Measurements from ENCODE around the gene P2RY8.
"Not testable (repeated sequence)": the region's sequence is repeated elsewhere in the genome, so short reads cannot be mapped to it uniquely, and the experiment has no call there.

P2RY8 gene

GRCh38 chrX:1537031-1537715, at the start of gene P2RY8:
Gene P2RY8 (minus strand): TSS chrX:1537185. CDS start chrX:1466558, 70,627 bp downstream.
- no peak for DNase-seq (ENCODE audit: low read depth)

- no peak for DNase-seq (ENCODE audit: low read depth)
These were observed 47.4 kb upstream of the P2RY8 start for GRCh38 chrX:1584237-1585011.

GRCh38 chrX:1582686-1583437, 45.9 kb upstream of the P2RY8 start:
- DNase-seq (ENCODE audit: low read depth): no peak

DNA sequence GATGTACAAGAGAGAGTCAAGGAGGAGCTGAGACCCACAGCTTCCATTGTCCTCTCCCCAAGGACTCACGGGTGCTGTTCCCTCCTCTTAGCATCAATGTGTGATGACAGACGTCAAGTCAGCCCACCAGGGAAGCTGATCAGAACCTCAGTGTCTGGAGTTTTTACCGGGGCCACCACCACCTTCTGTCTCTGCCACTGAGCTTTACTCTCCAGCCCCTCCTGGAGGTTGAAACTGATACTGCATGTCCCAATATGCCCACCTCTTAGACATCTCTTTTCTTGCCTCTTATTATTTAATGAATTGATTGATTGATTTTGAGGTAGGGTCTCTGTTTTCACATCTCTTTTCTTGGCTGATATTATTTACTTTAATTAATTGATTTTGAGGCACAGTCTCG, 44.1 kb upstream of the P2RY8 start:
- no peak for DNase-seq (ENCODE audit: low read depth)

- no peak for DNase-seq (ENCODE audit: low read depth)
These were observed 41.7 kb upstream of the P2RY8 start for GRCh38 chrX:1578511-1579173.

DNA sequence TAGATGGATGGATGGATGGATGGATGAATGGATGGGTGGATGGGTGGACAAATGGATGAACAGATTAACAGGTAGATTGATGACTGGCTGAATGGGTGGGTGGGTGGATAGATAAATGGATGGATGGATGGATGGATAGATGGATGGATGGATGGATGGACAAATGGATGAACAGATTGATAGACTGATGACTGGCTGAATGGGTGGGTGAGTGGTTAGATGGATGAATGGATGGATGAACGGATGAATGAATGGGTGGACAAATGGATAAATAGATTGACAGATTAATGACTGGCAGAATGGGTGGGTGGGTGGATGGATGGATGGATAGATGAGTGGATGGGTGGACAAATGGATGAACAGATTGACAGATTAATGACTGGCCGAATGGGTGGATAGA, 40.9 kb upstream of the P2RY8 start:
- no peak for DNase-seq (ENCODE audit: low read depth)

GRCh38 chrX:1576201-1576992, 39.4 kb upstream of the P2RY8 start:
- no peak for DNase-seq (ENCODE audit: low read depth)

DNA sequence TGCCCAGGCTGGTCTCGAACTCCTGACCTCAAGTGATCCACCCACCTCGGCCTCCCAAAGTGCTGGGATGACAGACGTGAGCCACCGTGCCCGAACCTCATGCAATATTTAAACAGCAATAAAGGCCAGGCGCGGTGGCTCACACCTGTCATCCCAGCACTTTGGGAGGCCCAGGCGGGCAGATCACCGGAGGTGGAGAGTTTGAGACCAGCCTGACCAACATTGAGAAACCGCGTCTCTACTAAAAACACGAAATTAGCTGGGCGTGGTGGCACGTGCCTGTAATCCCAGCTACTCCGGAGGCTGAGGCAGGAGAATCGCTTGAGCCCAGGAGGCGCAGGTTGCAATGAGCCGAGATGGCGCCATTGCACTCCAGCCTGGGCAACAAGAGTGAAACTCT, 37.2 kb upstream of the P2RY8 start:
- DNase-seq (ENCODE audit: low read depth): not testable (repeated sequence)

DNA sequence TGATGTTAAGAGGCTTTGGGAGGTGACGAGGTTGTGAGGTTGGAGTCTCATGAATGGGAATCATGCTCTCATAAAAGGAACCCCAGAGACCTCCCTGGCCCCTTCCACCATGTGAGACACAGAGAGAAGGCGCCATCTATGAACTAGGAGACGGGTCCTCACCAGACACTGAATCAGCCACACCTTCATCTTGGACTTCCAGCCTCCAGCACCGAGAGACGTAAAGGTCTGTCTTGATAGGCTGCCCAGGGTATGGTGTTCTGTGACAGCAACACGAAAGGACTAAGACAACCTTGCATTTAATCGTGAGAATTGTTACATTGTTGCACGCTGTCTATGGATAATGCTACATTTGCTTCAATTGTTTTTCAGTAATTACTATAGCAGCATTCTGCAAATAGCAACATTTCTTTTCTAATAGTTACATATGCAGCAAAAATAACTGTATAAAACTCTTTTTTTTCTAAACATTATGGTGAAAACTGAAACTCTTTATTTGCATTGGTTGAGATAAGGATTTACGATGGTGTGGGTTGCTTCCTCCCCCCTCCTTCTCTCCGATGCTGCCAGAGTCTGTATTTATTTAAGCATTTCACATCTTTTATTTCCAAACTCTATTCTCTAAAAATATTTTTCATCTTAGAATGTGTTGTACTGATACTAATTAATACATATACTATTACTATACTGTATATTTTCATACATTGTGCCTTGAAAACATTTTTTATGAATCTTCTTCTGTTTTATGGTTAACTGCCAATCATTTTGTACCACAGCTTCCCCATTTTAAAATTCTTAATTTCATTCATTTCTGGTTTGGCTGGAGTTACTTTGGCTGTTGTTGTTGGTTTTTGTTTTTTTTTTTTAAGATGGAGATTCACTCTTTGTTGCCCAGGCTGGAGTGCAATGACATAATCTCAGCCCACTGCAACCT, 28.0 kb upstream of the P2RY8 start:
- DNase-seq (ENCODE audit: low read depth): no peak

GRCh38 chrX:1564077-1564476, 27.1 kb upstream of the P2RY8 start:
- not testable (repeated sequence) for DNase-seq (ENCODE audit: low read depth)

- DNase-seq (ENCODE audit: low read depth): no peak
These were observed 24.2 kb upstream of the P2RY8 start for GRCh38 chrX:1561164-1561563.

DNA sequence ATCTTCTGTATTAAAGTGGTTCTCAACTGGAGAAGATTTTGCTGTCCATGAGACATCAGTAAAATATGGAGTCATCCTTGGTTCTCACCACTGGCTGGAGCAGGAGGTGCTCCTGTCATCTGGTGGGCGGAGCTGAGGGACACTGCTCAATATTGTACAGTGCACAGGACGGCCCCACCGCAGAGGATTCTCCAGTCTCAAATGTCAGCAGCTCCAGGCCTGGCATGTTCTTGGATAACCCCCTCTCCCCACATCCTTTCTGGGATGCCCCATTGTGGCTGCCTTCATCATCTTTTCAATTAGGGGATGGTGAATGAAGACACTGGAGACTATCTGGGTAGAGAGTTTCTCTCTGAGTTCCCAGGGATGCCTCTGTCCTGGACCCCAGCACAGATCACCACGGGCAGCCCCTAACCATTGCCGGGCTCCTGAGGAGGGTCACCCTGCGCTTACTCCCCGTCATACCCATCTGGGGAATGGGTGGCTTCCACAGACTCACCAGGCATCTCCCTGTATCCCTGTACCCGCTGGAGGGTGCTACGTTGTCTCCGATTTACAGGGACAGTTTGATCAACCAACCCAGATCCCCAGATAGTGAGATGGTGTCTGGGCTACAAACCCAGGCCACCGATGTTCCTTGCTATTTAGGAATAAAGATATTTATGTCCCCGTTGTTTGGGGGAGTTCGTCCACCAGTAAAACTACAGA, 21.9 kb upstream of the P2RY8 start:
- no peak for DNase-seq (ENCODE audit: low read depth)

GRCh38 chrX:1557442-1557841, 20.5 kb upstream of the P2RY8 start:
- not testable (repeated sequence) for DNase-seq (ENCODE audit: low read depth)

- no peak for DNase-seq (ENCODE audit: low read depth)
These were observed 18.4 kb upstream of the P2RY8 start for GRCh38 chrX:1555370-1555769.

DNA sequence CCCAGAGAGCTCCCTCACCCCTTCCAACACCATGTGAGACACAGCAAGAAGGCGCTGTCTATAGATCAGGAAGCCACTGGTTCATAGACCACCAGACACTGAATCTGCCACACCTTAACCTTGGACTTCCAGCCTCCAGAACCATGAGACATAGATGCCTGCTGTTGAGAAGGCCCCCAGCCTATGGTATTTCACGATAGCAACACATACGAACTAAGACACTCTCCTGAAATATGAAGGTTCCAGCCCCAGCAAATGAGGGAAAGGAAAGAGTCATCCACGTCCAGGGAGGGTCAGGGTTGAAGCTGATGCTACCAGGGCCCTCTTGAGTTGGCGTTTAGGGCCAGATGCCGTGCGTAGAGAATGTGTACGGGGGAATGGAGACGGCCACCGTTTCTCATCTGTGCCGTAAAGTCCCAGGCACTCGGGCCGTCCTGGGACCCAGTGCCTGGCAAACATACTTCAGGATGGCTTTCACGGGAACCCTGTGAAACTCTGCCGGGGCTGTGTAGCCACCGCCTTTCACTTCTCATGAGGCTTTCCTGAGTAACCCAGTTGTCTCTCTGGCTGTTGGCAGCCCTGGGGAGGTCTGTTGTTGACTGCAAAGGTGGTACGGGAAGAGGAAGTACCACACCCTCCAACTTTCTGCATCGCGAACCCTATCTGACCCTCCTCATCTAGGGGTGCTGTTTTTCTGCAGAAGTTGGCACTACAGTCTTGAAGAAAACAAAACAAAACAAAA, 17.7 kb upstream of the P2RY8 start:
- no peak for DNase-seq (ENCODE audit: low read depth)

DNA sequence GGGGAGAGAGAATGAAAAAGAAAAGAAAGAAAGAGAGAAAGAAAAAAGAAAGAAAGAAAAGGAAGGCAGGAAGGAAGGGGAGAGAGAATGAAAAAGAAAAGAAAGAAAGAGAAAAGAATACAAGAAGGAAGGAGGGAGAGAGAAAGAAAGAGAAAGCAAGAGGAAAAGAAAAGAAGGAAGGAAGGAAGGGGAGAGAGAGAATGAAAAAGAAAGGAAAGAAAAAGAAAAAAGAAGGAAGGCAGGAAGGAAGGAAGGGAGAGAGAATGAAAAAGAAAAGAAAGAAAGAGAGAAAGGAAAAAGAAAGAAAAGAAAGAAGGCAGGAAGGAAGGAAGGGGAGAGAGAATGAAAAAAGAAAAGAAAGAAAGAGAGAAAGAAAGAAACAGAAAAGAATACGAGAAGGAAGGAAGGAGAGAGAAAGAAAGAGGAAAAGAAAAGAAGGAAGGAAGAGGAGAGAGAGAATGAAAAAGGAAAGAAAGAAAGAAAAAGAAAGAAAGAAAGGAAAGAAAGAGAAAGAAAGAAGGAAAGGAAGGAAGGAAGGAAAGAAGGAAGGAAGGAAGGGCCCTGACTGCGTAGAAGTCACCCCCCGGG, 15.1 kb upstream of the P2RY8 start:
- no peak for DNase-seq (ENCODE audit: low read depth)

- DNase-seq (ENCODE audit: low read depth): no peak
These were observed 9.8 kb upstream of the P2RY8 start for GRCh38 chrX:1546691-1547251.

DNA sequence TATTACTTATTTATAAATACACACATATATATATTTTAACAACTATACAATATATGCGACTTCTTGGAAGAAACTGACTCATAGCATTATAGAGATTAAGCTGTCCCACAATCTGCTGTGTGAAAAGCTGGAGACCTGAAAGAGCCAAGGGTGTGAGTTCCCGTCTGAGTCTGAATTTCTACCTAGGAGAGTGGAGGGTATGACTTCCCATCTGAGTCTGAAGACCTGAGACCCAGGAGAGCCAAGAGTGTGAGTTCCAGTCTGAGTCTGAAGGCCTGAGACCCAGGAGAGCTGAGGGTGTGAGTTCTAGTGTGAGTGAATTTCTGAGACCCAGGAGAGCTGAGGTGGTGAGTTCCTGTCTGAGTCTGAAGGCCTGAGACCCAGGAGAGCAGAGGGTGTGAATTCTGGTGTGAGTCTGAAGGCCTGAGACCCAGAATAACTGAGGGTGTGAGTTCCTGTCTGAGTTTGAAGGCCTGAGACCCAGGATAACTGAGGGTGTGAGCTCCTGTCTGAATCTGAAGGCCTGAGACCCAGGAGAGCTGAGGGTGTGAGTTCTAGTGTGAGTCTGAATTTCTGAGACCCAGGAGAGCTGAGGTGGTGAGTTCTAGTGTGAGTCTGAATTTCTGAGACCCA, 8.9 kb upstream of the P2RY8 start:
- no peak for DNase-seq (ENCODE audit: low read depth)

Measured in HS-27A (cell line).